GM23248 (cell line): ENCODE results near the gene TANGO6.

Source experiments
- EZH2 ChIP-seq: fragments of 200-600 bp; sonication (generic); IDR thresholded peaks from 2 replicates; pipeline ENCODE4 v1.6.1; 2018; ENCODE audit warnings: antibody characterized with exemption, mild to moderate bottlenecking; ENCODE audit not compliant: insufficient read depth, poor library complexity, severe bottlenecking
- EZH2phosphoT487 ChIP-seq: fragments of 200-600 bp; sonication (generic); IDR thresholded peaks from 2 replicates; pipeline ENCODE4 v1.6.1; 2018; ENCODE audit warnings: antibody characterized with exemption, moderate library complexity, mild to moderate bottlenecking, low read depth; ENCODE audit not compliant: insufficient read depth

DNA sequence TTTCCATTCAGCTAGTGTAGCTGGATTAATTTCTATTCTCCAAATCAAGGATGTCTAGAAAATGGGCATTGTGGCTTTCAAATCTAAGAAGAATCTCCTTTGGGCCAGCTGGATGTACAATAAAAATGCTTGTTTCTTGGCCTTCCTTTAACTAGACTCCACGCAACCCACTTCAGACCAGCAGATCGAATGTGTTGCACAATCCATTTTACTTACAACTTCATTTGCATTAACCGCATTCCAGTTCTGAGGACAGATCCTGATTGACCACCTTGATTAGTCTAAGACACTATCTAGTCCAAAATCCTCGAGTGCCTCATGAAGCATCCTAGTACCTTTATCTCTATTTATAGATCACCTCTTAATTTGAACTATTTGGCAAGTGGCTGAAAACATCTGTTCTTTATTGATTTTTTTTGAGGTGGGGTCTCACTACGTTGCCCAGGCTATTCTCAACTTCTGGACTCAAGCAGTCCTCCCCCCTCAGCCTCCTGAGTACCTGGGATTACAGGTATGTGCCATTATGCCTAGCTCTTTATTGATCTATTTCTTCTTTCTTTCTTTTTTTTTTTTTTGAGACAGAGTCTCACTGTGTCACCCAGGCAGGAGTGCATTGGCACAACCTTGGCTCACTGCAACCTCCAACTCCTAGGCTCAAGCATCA lies 241.8 kb downstream of the TANGO6 start:
- no peak for TF ChIP-seq EZH2
- no peak for TF ChIP-seq EZH2phosphoT487
